Stimulated activated naive CD8-positive, alpha-beta T cell treated with anti-CD3 and anti-CD28 coated beads, Interleukin-15, Interleukin-2, amounts not matched to agents 100 U/mL and 50 U/mL, for 24 hours (primary cell): Measurements from ENCODE around the gene SMYD3.

ENCODE experiments used
- ATAC-seq: fragments of 150-1000 bp; cut with Tn5 transposase; one replicate; pipeline ENCODE4 v1.10.0; 2021
- DNase-seq: peaks from one replicate; pipeline ENCODE4 v3.0.0; 2021

The SMYD3 gene

GRCh38 chr1:246213502-246213901 is 293.6 kb downstream of the SMYD3 start:
- ATAC-seq (no peak), DNase-seq (no peak)

- DNase-seq = no peak
- ATAC-seq = no peak
Observed at GRCh38 chr1:246213036-246213435, 294.0 kb downstream of the SMYD3 start.

- ATAC-seq (no peak), DNase-seq (no peak)
Observed at GRCh38 chr1:246212013-246212412, 295.1 kb downstream of the SMYD3 start.

GRCh38 chr1:246210756-246211155 is 296.3 kb downstream of the SMYD3 start:
- ATAC-seq = no peak
- DNase-seq = no peak

- ATAC-seq = no peak
- DNase-seq = no peak
Observed at GRCh38 chr1:246208105-246208504, 299.0 kb downstream of the SMYD3 start.

- no peak for DNase-seq
Observed at GRCh38 chr1:246203180-246203579, 303.9 kb downstream of the SMYD3 start.

GRCh38 chr1:246200738-246201137 is 306.3 kb downstream of the SMYD3 start:
- no peak for ATAC-seq
- DNase-seq = no peak

More at GRCh38 chr1:246203180-246203579, 303.9 kb downstream of the SMYD3 start:
- no peak for ATAC-seq

- DNase-seq = no peak
- ATAC-seq = no peak
Observed at GRCh38 chr1:246200225-246200624, 306.9 kb downstream of the SMYD3 start.

GRCh38 chr1:246199086-246199645 is 307.9 kb downstream of the SMYD3 start:
- ATAC-seq = no peak

GRCh38 chr1:246198115-246198816 is 308.8 kb downstream of the SMYD3 start:
- ATAC-seq (no peak), DNase-seq (no peak)

More at GRCh38 chr1:246199086-246199645, 307.9 kb downstream of the SMYD3 start:
- no peak for DNase-seq

- ATAC-seq = no peak
- DNase-seq = no peak
Observed at GRCh38 chr1:246197076-246197475, 310.0 kb downstream of the SMYD3 start.

- ATAC-seq (no peak), DNase-seq (no peak)
Observed at GRCh38 chr1:246195296-246195695, 311.8 kb downstream of the SMYD3 start.

- ATAC-seq = no peak
- no peak for DNase-seq
Observed at GRCh38 chr1:246193537-246193936, 313.5 kb downstream of the SMYD3 start.

- DNase-seq (no peak), ATAC-seq (no peak)
Observed at GRCh38 chr1:246189126-246189525, 318.0 kb downstream of the SMYD3 start.

GRCh38 chr1:246187834-246188372 is 319.2 kb downstream of the SMYD3 start:
- no peak for ATAC-seq
- no peak for DNase-seq

- DNase-seq (no peak), ATAC-seq (no peak)
Observed at GRCh38 chr1:246184503-246184902, 322.6 kb downstream of the SMYD3 start.

GRCh38 chr1:246182149-246182851 is 324.8 kb downstream of the SMYD3 start:
- ATAC-seq (no peak), DNase-seq (no peak)

- DNase-seq = no peak
- ATAC-seq = no peak
Observed at GRCh38 chr1:246181241-246181640, 325.8 kb downstream of the SMYD3 start.

GRCh38 chr1:246179401-246179800 is 327.7 kb downstream of the SMYD3 start:
- DNase-seq (no peak), ATAC-seq (no peak)

- DNase-seq = no peak
- no peak for ATAC-seq
Observed at GRCh38 chr1:246178717-246179311, 328.3 kb downstream of the SMYD3 start.

- ATAC-seq = no peak
- no peak for DNase-seq
Observed at GRCh38 chr1:246176126-246177024, 330.7 kb downstream of the SMYD3 start.
